Measurements from ENCODE around the gene STRN4. TPM values are rescaled to one million over a fixed set of nuclear protein-coding genes. Genes with fewer than 3 reads are reported as not detected.

The STRN4 gene
- total RNA-seq, 2 experiments from 2014 or later: 79.2 to 87.5 TPM

GRCh38 chr19:46674416-46675178 lies 71.7 kb downstream of the STRN4 start:
- no peak for DNase-seq
- Mint-ChIP-seq H3K36me3 (peaks cover 54% of the 10 kb centered on the region), H3K27me3 (no peaks in the 10 kb centered on the region), H3K4me1 (peaks cover 6% of the 10 kb centered on the region), H3K9me3 (peaks cover 3% of the 10 kb centered on the region), H3K27ac (no peak overlapping the region), H3K4me3 (no peak overlapping the region)
- ATAC-seq (ENCODE audit: low read depth): no peak
- POLR2A ChIA-PET: interaction anchor here (0.9 kb wide), 1 partner anchor 13 kb away, joined by 3 read pairs; no protein-coding TSS in a partner anchor

GRCh38 chr19:46670813-46671212 lies 75.4 kb downstream of the STRN4 start:
- POLR2A ChIA-PET: interaction anchor here (0.8 kb wide), 1 partner anchor 77 kb away, joined by 4 read pairs; no protein-coding TSS in a partner anchor

More at GRCh38 chr19:46670813-46671212, 75.4 kb downstream of the STRN4 start:
- Mint-ChIP-seq H3K36me3 (peaks cover 34% of the 10 kb centered on the region), H3K4me3 (no peak overlapping the region), H3K4me1 (no peaks in the 10 kb centered on the region), H3K27ac (no peak overlapping the region), H3K27me3 (no peaks in the 10 kb centered on the region), H3K9me3 (peaks cover 3% of the 10 kb centered on the region)
- ATAC-seq (ENCODE audit: low read depth): no peak
- DNase-seq: no peak

Small RNA genes lying within 50 kb of the gene (microRNA-seq; reads per million reads assigned to microRNA genes)
- not detected for gene MIR320E

Other genes starting within 250 kb of the STRN4 start
- gene CALM3, start 145.1 kb downstream of the STRN4 start, total RNA-seq: 100 to 1,000 TPM; 485 to 503 TPM
- gene PTGIR, start 121.4 kb downstream of the STRN4 start, total RNA-seq: 1 to 10 TPM; 8.0 to 8.5 TPM
- 1 to 10 TPM in 1 of 2 experiments, not detected in 1; 2.4 TPM for gene GNG8, start 110.2 kb downstream of the STRN4 start, total RNA-seq
- under 1 TPM; 0.42 to 0.48 TPM for gene DACT3, start 85.3 kb downstream of the STRN4 start, total RNA-seq
- gene PRKD2, start 29.3 kb downstream of the STRN4 start, total RNA-seq: 100 to 1,000 TPM; 166 to 173 TPM
- gene FKRP, start 393 bp downstream of the STRN4 start, total RNA-seq: 10 to 100 TPM; 17.8 to 18.1 TPM
- gene SLC1A5, start 42.1 kb upstream of the STRN4 start, total RNA-seq: 100 to 1,000 TPM; 121 to 127 TPM
- gene AP2S1, start 104.4 kb upstream of the STRN4 start, total RNA-seq: 100 to 1,000 TPM; 103 to 110 TPM
- 10 to 100 TPM; 38.8 to 42.7 TPM for gene ARHGAP35, start 114.5 kb upstream of the STRN4 start, total RNA-seq